Measurements from ENCODE around the gene CTNND2.

GRCh38 chr5:10969684-10970180 is 934.5 kb downstream of the CTNND2 start:
- no peak for TF ChIP-seq CTCF (IDR thresholded peaks at IDR 0.05)
- no peak for TF ChIP-seq EP300 (IDR thresholded peaks at IDR 0.05)
